OCI-LY1 (cell line): Measurements from ENCODE around the gene MUC2.

Experiments used
- H2AFZ ChIP-seq: fragments of 200-600 bp; sonication (generic), shearing (Covaris generic); 2 replicates; pipeline ENCODE4 v1.6.0; 2014; ENCODE audit warnings: antibody characterized with exemption, mild to moderate bottlenecking, low read length
- H3F3A ChIP-seq: fragments of 200-600 bp; sonication (generic), shearing (Covaris generic); 2 replicates; pipeline ENCODE4 v1.6.0; 2014; ENCODE audit warnings: mild to moderate bottlenecking, antibody characterized with exemption, low read length, moderate library complexity; ENCODE audit not compliant: insufficient read depth
- H3K27ac ChIP-seq: fragments of 200-600 bp; sonication (generic); 2 replicates; pipeline ENCODE4 v1.5.1; 2014; ENCODE audit warnings: low read length, mixed run types, mild to moderate bottlenecking, low read depth; ENCODE audit not compliant: poor library complexity, severe bottlenecking
- H3K27me3 ChIP-seq: fragments of 200-600 bp; sonication (generic); 2 replicates; pipeline ENCODE4 v1.6.0; 2014; ENCODE audit warnings: antibody characterized with exemption, mild to moderate bottlenecking, low read length, moderate library complexity; ENCODE audit not compliant: insufficient read depth
- H3K36me3 ChIP-seq: fragments of 200-600 bp; sonication (generic); 2 replicates; pipeline ENCODE4 v1.6.1; 2014; ENCODE audit warnings: mild to moderate bottlenecking, antibody characterized with exemption, low read length, moderate library complexity, mixed read lengths; ENCODE audit not compliant: insufficient read depth
- H3K4me1 ChIP-seq: fragments of 200-600 bp; sonication (generic); 2 replicates; pipeline ENCODE4 v1.5.1; 2014; ENCODE audit warnings: mild to moderate bottlenecking, low read length, moderate library complexity; ENCODE audit not compliant: insufficient read depth, severe bottlenecking
- H3K4me2 ChIP-seq: fragments of 200-600 bp; sonication (generic), shearing (Covaris generic); 2 replicates; pipeline ENCODE4 v1.6.1; 2014; ENCODE audit warnings: low read length
- H3K4me3 ChIP-seq: fragments of 200-600 bp; sonication (generic); 2 replicates; pipeline ENCODE4 v1.5.1; 2014; ENCODE audit warnings: low read length, low read depth, mild to moderate bottlenecking, mixed read lengths; ENCODE audit not compliant: poor library complexity, severe bottlenecking
- H3K79me2 ChIP-seq: fragments of 200-600 bp; shearing (Covaris generic); 2 replicates; pipeline ENCODE4 v1.6.1; 2016; ENCODE audit warnings: mixed run types, low read length, mixed read lengths; ENCODE audit not compliant: insufficient read depth
- H3K9ac ChIP-seq: fragments of 200-600 bp; sonication (generic), shearing (Covaris generic); 2 replicates; pipeline ENCODE4 v1.6.1; 2014; ENCODE audit warnings: mild to moderate bottlenecking, low read length, mixed read lengths
- H3K9me2 ChIP-seq: fragments of 200-600 bp; sonication (generic), shearing (Covaris generic); 2 replicates; pipeline ENCODE4 v1.6.1; 2014; ENCODE audit warnings: low read depth, mild to moderate bottlenecking, low read length, mixed read lengths
- H3K9me3 ChIP-seq: fragments of 200-600 bp; shearing (Covaris generic); 2 replicates; pipeline ENCODE4 v1.6.1; 2014; ENCODE audit warnings: low read length, mixed read lengths
- H4K20me1 ChIP-seq: fragments of 200-600 bp; sonication (generic), shearing (Covaris generic); 2 replicates; pipeline ENCODE4 v1.6.0; 2016; ENCODE audit warnings: mild to moderate bottlenecking, low read length; ENCODE audit not compliant: insufficient read depth
- EZH2 ChIP-seq: fragments of 200-600 bp; sonication (generic), shearing (Covaris generic); IDR thresholded peaks from 2 replicates; pipeline ENCODE4 v1.8.0; 2017; ENCODE audit warnings: borderline replicate concordance, mixed run types, mild to moderate bottlenecking, antibody characterized with exemption, low read length, moderate library complexity, mixed read lengths
- TF ChIP-seq, protein P1 (sequence below): fragments of 200-600 bp; sonication (generic), shearing (Covaris generic); IDR thresholded peaks from 2 replicates; pipeline ENCODE4 v1.5.1; 2017; ENCODE audit warnings: mild to moderate bottlenecking, antibody characterized with exemption, low read length, moderate library complexity, mixed read lengths

MUC2 gene

DNA sequence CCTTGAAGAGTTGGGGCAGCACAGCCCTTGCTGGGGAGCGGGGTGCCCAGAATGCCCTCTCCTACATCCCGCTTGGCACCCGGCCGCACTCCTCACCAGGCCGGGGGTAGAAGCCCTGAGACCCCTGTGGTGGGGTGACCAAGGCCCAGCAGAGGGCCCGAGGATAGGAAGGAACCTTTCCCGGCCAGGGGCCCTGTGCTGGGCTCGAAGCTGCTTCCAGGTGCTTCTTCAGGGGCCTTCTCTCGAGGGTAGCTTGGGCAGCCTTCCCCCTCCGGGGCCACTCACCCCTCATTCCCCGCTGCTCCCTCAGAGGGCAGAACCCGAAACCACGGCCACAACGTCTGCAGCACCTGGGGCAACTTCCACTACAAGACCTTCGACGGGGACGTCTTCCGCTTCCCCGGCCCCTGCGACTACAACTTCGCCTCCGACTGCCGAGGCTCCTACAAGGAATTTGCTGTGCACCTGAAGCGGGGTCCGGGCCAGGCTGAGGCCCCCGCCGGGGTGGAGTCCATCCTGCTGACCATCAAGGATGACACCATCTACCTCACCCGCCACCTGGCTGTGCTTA lies 752 bp downstream of the MUC2 start:
- no peaks in the 10 kb centered on the region for H3K9me3 ChIP-seq

DNA sequence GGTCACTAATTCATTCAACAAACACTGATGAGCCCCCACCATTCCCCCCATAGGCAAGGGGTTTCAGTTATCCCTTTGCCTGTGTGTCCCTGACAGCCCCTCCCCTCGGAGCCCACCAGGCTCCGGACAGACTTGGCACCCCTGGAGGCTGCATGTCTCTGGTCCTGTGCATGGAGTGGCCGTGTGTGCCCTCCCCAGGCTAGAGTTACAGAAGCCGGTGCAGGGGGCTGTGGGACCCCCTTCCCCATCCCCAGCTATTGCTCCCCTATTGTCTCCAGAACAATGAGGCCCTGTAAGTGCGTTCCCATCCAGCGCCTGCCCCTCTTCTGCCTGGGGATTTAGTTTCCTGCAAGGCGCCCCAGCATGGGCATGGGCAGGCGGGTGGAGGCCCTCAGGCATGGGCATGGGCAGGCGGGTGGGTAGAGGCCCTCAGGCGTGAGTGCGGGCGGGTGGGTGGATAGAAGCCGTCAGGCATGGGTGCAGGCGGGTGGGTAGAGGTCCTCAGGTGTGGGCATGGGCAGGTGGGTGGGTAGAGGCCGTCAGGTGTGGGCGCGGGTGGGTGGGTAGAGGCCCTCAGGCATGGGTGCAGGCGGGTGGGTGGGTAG lies 1.5 kb downstream of the MUC2 start:
- no peaks in the 10 kb centered on the region for H3K79me2 ChIP-seq
- H2AFZ ChIP-seq = no peak overlapping the region

More for the DNA sequence above, 752 bp downstream of the MUC2 start:
- Histone ChIP-seq H3K27ac (no peak overlapping the region), H3K4me1 (no peaks in the 10 kb centered on the region), H3K36me3 (no peaks in the 10 kb centered on the region), H4K20me1 (no peaks in the 10 kb centered on the region), H3K4me2 (no peak overlapping the region), H3K4me3 (no peak overlapping the region), H3F3A (no peaks in the 10 kb centered on the region), H3K79me2 (no peaks in the 10 kb centered on the region), H2AFZ (no peak overlapping the region), H3K9ac (no peak overlapping the region), H3K27me3 (peaks cover 18% of the 10 kb centered on the region; the same call in 1 of the 2 replicates), H3K9me2 (no peaks in the 10 kb centered on the region)
- TF ChIP-seq, protein P1, sequence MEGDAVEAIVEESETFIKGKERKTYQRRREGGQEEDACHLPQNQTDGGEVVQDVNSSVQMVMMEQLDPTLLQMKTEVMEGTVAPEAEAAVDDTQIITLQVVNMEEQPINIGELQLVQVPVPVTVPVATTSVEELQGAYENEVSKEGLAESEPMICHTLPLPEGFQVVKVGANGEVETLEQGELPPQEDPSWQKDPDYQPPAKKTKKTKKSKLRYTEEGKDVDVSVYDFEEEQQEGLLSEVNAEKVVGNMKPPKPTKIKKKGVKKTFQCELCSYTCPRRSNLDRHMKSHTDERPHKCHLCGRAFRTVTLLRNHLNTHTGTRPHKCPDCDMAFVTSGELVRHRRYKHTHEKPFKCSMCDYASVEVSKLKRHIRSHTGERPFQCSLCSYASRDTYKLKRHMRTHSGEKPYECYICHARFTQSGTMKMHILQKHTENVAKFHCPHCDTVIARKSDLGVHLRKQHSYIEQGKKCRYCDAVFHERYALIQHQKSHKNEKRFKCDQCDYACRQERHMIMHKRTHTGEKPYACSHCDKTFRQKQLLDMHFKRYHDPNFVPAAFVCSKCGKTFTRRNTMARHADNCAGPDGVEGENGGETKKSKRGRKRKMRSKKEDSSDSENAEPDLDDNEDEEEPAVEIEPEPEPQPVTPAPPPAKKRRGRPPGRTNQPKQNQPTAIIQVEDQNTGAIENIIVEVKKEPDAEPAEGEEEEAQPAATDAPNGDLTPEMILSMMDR = no peak
- TF ChIP-seq EZH2 = no peak

DNA sequence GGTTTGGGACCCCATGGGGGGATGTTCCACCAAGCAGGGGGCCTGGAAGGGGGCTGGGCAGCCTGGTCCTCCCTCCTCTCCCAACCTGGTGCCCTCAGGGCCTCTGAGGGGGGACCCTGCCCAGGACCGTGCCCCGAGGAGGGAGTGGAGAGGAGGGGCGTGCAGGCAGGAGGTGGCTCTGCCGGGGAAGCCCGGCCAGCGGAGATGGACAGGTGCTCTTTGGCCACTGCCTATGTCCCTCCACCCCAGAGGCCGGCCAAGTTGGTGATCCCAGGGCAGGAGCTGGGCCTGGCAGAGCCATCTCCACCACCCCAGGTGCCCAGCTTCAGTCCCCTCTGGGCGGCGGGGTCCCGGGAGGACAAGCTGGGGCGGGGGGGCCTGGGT lies 2.4 kb downstream of the MUC2 start:
- H3K79me2 ChIP-seq = no peaks in the 10 kb centered on the region
- no peaks in the 10 kb centered on the region for H3K36me3 ChIP-seq
- no peaks in the 10 kb centered on the region for H3K9me2 ChIP-seq
- H2AFZ ChIP-seq = no peak overlapping the region
- H3K4me2 ChIP-seq = no peak overlapping the region
- H3K9me3 ChIP-seq = no peaks in the 10 kb centered on the region
- H4K20me1 ChIP-seq = no peaks in the 10 kb centered on the region
- no peak overlapping the region for H3K4me3 ChIP-seq
- H3K9ac ChIP-seq = no peak overlapping the region
- H3K4me1 ChIP-seq = no peaks in the 10 kb centered on the region
- H3K27ac ChIP-seq = no peak overlapping the region
- no peak for TF ChIP-seq EZH2
- TF ChIP-seq, protein P1 = no peak
- peaks cover 18% of the 10 kb centered on the region; the same call in 1 of the 2 replicates for H3K27me3 ChIP-seq
- H3F3A ChIP-seq = no peaks in the 10 kb centered on the region

More for the DNA sequence above, 1.5 kb downstream of the MUC2 start:
- no peak overlapping the region for H3K4me3 ChIP-seq
- no peak for TF ChIP-seq EZH2
- TF ChIP-seq, protein P1 = no peak
- H3K9me2 ChIP-seq = no peaks in the 10 kb centered on the region
- H3K27me3 ChIP-seq = peaks cover 18% of the 10 kb centered on the region; the same call in 1 of the 2 replicates
- no peaks in the 10 kb centered on the region for H3K9me3 ChIP-seq
- no peak overlapping the region for H3K27ac ChIP-seq
- no peaks in the 10 kb centered on the region for H3K4me1 ChIP-seq
- no peaks in the 10 kb centered on the region for H4K20me1 ChIP-seq
- H3K4me2 ChIP-seq = no peak overlapping the region
- H3K36me3 ChIP-seq = no peaks in the 10 kb centered on the region
- no peaks in the 10 kb centered on the region for H3F3A ChIP-seq
- no peak overlapping the region for H3K9ac ChIP-seq
